Measurements from ENCODE around the gene ADGRG7.

DNA sequence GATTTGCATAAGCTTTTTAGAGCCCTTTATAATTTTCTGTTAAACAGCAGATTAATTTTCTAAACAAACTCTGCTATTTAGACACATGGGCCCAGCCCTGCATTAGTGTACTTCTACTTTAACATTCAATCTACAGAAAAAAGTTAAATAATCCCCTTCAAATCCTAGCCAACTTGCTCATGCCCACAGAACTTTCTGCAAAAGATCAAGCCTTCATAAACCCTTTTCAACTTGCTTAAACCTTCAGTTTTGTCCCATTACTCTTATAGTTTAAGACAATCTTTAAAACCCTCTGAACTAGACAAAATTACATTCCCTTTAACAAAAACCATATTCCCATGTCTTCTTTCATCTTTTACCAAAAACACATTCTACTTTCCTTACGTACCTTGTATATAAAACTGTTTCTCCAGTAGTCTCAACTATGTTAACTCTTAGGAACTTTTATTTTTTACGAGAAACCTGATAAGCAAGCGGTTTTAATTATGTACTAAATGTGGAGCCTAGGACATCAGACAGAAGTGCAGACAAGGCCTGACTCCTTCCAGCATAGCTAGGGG, 25.2 kb upstream of the ADGRG7 start:
- TF ChIP-seq, protein P1, sequence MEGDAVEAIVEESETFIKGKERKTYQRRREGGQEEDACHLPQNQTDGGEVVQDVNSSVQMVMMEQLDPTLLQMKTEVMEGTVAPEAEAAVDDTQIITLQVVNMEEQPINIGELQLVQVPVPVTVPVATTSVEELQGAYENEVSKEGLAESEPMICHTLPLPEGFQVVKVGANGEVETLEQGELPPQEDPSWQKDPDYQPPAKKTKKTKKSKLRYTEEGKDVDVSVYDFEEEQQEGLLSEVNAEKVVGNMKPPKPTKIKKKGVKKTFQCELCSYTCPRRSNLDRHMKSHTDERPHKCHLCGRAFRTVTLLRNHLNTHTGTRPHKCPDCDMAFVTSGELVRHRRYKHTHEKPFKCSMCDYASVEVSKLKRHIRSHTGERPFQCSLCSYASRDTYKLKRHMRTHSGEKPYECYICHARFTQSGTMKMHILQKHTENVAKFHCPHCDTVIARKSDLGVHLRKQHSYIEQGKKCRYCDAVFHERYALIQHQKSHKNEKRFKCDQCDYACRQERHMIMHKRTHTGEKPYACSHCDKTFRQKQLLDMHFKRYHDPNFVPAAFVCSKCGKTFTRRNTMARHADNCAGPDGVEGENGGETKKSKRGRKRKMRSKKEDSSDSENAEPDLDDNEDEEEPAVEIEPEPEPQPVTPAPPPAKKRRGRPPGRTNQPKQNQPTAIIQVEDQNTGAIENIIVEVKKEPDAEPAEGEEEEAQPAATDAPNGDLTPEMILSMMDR (conservative IDR thresholded peaks at IDR 0.05 in 1 of 2, IDR thresholded peaks at IDR 0.05 in 1 of 2; ENCODE audit: low read depth in 1 of 2, low read length in 2 of 2), result no peak
- no peak for TF ChIP-seq EZH2 (IDR thresholded peaks at IDR 0.05; ENCODE audit: low read length, missing control alignments)

Data from fibroblast of lung (primary cell).